SK-N-MC (cell line): ENCODE measurements around the gene SAP25.

ENCODE experiments used
- DNase-seq: peaks from one replicate; pipeline ENCODE4 v3.0.0-alpha.2; 2011; ENCODE audit warnings: low read depth, low spot score
- H3K27ac ChIP-seq: fragments of 200-600 bp; sonication (generic); 2 replicates; pipeline ENCODE4 v1.5.1; 2016; ENCODE audit warnings: mixed run types
- H3K36me3 ChIP-seq: fragments of 200-600 bp; sonication (generic); 2 replicates; pipeline ENCODE4 v1.6.1; 2017; ENCODE audit warnings: antibody characterized with exemption, low read length, mixed read lengths; ENCODE audit not compliant: insufficient read depth
- H3K4me3 ChIP-seq: fragments of 200-600 bp; sonication (generic); 2 replicates; pipeline ENCODE4 v1.5.1; 2016
- H3K9ac ChIP-seq: fragments of 200-600 bp; sonication (generic); 2 replicates; pipeline ENCODE4 v1.8.0; 2017; ENCODE audit warnings: mixed run types, mixed read lengths; ENCODE audit not compliant: insufficient read length
- H3K9me3 ChIP-seq: fragments of 200-600 bp; sonication (generic); 2 replicates; pipeline ENCODE4 v1.6.1; 2017; ENCODE audit warnings: low read depth, mild to moderate bottlenecking, antibody characterized with exemption, low read length, moderate library complexity, mixed read lengths
- EZH2 ChIP-seq: fragments of 200-600 bp; sonication (generic); IDR thresholded peaks from one replicate; pipeline ENCODE4 v1.6.1; 2017; ENCODE audit warnings: antibody characterized with exemption
- FOXP2 ChIP-seq: optimal IDR thresholded peaks from 2 replicates; pipeline ENCODE3; 2011; ENCODE audit warnings: mild to moderate bottlenecking, moderate library complexity; ENCODE audit not compliant: insufficient read depth; ENCODE audit errors: extremely low read length, control extremely low read depth
- POLR2AphosphoS5 ChIP-seq: IDR thresholded peaks from 2 replicates; pipeline ENCODE4 v1.6.1; 2012; ENCODE audit warnings: mild to moderate bottlenecking, low read depth, low read length, borderline replicate concordance

SAP25 gene

GRCh38 chr7:100574362-100575205 lies 884 bp upstream of the SAP25 start:
- Histone ChIP-seq H3K36me3 (peaks cover 4% of the 10 kb centered on the region; the same call in 1 of the 2 replicates), H3K27ac (no peak overlapping the region), H3K9ac (no peak overlapping the region), H3K9me3 (no peaks in the 10 kb centered on the region), H3K4me3 (no peak overlapping the region)
- no peak for DNase-seq
- no peak for TF ChIP-seq POLR2AphosphoS5
- no peak for TF ChIP-seq FOXP2
- no peak for TF ChIP-seq EZH2

DNA sequence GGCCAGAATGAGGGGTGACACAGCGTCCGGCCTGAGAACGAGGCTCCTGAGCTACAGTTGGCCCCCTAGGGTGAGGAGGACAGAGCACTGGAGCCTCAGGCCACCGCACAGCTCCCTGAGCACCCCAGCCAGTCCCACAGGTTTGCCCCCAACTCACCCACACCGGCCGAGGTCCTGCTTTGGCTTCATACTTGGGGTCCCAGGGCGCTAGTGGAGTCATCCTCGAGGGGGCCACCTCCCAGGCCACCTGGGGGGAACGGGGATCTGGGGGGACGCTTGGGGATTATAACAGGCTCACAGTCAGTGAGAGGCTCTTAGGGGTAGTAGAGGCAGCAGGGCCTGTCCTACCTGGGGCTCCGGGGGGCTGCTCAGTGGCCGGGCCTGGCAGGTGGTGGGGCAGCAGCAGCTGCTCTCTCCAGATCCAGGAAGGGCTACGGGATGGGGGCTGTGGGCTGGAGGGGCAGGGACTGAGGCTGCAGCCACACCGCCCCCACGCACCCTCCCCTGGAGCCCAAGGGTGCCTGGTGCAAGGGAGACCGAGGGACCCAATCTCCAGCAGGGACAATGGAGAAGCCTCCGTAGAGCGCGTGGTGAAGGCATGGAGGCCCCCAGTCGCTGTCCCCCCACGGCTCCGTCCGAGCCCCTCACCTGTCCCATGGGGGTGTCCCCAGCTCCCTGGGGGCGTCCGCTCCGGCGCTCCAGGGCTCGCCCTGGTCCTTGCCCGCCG lies 588 bp downstream of the SAP25 start:
- H3K27ac ChIP-seq, result no peak overlapping the region
- no peak overlapping the region for H3K9ac ChIP-seq
- H3K4me3 ChIP-seq, result no peak overlapping the region
- H3K9me3 ChIP-seq, result no peaks in the 10 kb centered on the region
- TF ChIP-seq EZH2 (no peak), POLR2AphosphoS5 (no peak), FOXP2 (no peak)
- DNase-seq, result no peak
- peaks cover 3% of the 10 kb centered on the region; the same call in 1 of the 2 replicates for H3K36me3 ChIP-seq

- no peaks in the 10 kb centered on the region for H3K9me3 ChIP-seq
- no peak for TF ChIP-seq FOXP2
- TF ChIP-seq POLR2AphosphoS5, result no peak
- no peak for TF ChIP-seq EZH2
- DNase-seq, result no peak
- no peak overlapping the region for H3K27ac ChIP-seq
- no peak overlapping the region for H3K4me3 ChIP-seq
- H3K36me3 ChIP-seq, result peaks cover 3% of the 10 kb centered on the region; the same call in 1 of the 2 replicates
- no peak overlapping the region for H3K9ac ChIP-seq
Measured at GRCh38 chr7:100572281-100572948, 1.3 kb downstream of the SAP25 start.

GRCh38 chr7:100571829-100572116 lies 1.9 kb downstream of the SAP25 start:
- peaks cover 3% of the 10 kb centered on the region; the same call in 1 of the 2 replicates for H3K36me3 ChIP-seq
- no peak overlapping the region for H3K4me3 ChIP-seq
- H3K9me3 ChIP-seq, result no peaks in the 10 kb centered on the region

DNA sequence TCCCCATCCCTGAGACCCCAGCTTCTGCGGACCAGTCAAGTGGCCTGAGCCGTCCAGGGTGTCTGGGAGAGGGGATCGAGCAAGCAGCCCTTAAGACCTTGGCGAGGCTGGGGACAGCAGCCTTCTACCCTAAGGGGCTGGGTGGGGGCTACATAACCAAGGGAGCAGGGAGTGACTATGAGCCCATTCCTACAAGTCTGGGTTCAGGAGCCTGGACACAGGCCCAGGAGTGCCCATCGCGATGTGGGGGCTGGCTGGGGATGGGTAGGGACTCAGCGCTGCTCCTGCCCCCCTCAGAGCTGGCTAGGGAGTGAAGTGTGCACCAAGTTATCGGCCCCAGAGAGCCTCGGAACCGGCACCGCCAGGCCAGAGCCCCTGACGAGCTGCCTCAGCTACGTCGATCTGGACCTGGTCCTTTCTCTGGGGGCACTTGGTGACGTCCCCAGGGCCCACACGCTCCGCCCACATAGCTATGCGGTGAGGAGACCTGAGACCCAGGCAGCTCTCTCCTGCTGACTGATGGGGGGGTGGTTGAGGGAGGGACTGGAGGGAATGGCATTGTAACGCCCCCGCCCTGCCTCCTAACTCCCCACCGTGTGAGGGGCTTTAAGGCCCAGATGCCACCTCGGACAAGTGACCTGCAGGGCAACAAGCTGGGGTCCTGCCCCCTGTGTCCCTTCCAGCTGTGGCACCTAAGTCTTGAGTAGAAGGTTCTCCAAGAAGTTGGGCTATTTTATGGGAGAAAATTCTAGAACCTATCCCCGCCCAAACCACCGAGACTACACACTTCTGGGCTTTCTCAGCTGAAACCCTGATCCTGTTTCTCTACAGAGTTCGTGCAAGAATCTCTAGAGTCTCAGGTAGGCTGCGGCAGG lies 2.5 kb downstream of the SAP25 start:
- TF ChIP-seq EZH2 (no peak), FOXP2 (no peak), POLR2AphosphoS5 (no peak)
- H3K9me3 ChIP-seq, result no peaks in the 10 kb centered on the region
- peaks cover 3% of the 10 kb centered on the region; the same call in 1 of the 2 replicates for H3K36me3 ChIP-seq
- no peak overlapping the region for H3K4me3 ChIP-seq
- no peak overlapping the region for H3K27ac ChIP-seq
- no peak overlapping the region for H3K9ac ChIP-seq
- no peak for DNase-seq

More at GRCh38 chr7:100571829-100572116, 1.9 kb downstream of the SAP25 start:
- TF ChIP-seq FOXP2 (no peak), POLR2AphosphoS5 (no peak), EZH2 (no peak)
- Histone ChIP-seq H3K27ac (no peak overlapping the region), H3K9ac (no peak overlapping the region)
- DNase-seq, result no peak

DNA sequence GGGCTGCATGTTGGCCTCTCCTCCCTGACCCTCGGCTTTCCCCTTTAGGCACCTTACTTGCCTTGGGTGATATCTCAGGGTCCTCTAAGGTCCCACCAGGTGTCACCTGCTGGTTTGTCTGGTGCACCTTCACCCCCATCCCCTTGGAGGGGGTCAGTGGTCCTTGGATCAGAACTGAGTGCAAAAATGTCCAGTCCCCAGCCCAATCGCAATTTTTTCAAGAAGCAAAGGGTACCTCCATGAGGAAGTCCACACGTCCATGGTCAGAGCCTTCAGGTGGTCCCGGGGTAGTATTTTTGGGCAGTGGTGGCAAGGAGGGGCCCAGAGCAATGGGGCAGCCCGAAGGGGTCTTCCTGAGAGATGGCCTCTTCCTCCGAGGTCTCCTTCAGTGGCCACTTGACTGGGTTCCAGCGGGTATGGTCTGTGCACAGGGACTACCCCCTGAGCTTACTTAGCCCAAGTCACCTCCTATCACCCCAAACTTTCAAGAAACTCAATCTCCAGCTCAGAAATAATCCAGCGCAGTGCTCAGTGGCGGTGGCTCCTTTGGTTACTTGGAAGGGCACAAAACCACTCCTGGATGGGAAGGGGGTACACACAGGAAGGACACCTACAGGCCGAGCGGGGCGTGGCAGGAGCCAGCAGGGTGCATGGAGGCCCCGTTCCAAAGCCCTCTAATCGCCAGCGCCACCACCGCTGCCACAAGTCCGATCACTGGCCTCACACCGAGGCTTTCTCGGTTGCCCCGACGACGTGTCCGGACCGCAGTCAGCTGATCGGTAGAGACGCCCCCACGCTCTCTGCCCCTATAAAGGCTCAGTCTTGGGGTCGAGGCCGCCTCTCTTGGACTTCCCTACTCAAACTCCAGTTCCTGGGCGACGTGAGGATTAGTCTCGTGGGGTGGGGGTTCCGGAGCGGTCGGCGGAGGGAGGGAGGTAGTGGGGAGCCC lies 4.5 kb downstream of the SAP25 start:
- Histone ChIP-seq H3K9me3 (no peaks in the 10 kb centered on the region), H3K9ac (no peak overlapping the region), H3K36me3 (no peaks in the 10 kb centered on the region; the same call in 1 of the 2 replicates), H3K27ac (no peak overlapping the region), H3K4me3 (no peak overlapping the region)
- TF ChIP-seq POLR2AphosphoS5 (no peak), EZH2 (no peak), FOXP2 (no peak)
- no peak for DNase-seq
